RPMI7951 (cell line): Measurements from ENCODE around the gene HSPG2. TPM values are rescaled to one million over a fixed set of nuclear protein-coding genes. Genes with fewer than 3 reads are reported as not detected.

Experiments used
- DNase-seq: peaks from one replicate; pipeline ENCODE4 v3.0.0-alpha.2; 2012; ENCODE audit warnings: low read depth
- total RNA-seq: library from RNA; depleted of rRNA; stranded (reverse); fragments of >200 nt; shearing (Covaris generic); gene quantifications from 2 replicates; pipeline ENCODE4 v1.2.3, GENCODE V29; 2014

The HSPG2 gene
- total RNA-seq, 1 experiment from 2014 or later, result 9.7 TPM

GRCh38 chr1:21880619-21880970 is 56.5 kb downstream of the HSPG2 start:
- DNase-seq, result no peak

GRCh38 chr1:21879928-21880618 is 57.0 kb downstream of the HSPG2 start:
- no peak for DNase-seq

DNA sequence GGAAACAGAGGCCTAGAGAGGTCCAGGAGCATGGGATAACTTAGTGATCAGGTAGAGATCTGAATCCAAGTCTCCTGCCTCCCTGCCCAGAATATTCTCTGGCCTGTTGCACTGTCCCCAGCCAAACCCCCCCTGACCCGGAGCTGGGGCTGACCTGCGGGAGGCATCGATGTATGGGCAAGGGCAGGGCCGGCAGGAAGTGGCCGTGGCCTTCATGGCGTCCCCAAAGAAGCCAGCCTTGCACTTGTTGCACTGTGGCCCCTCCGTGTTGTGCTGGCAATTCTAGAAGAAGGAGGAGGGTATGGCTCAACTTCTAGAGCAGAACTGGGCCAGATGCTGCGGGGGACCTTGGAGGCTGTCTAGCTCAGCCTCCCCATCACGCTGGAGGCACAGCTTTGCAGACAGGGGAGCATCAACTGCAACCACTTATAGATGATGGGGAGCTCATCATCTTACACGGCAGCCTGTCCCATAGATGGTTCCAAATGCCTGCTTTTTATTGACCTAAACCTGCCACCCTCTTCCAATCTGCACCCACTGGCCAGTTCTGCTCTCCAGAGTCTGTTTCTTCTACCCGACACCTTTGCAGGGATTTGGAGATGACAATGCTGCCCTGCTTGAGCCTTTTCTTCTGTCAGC is 58.2 kb downstream of the HSPG2 start:
- no peak for DNase-seq

GRCh38 chr1:21878009-21878773 is 58.9 kb downstream of the HSPG2 start:
- DNase-seq, result no peak

- DNase-seq, result no peak
Measured at GRCh38 chr1:21876267-21876666, 60.8 kb downstream of the HSPG2 start.

- DNase-seq, result no peak
Measured at GRCh38 chr1:21875621-21876063, 61.5 kb downstream of the HSPG2 start.

GRCh38 chr1:21874778-21875547 is 62.1 kb downstream of the HSPG2 start:
- DNase-seq, result no peak

DNA sequence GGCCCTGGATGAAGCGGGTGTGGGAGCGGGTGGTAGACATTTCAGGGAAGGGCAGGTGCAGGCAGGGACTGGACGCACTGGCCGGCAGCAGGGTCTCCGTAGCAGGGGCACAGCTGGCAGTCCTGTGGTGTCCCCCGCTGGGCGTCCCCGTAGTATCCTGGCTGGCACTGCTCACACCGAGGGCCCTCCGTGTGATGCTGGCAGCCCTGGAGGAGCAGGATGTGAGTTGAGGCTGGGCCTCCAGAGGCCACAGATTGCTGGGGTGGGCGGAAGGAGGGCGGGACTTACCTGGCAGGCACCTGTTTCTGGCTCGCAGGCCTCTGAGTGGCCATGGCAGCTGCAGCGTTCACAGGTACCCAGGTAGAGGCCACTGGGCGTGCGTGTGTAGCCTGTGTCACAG is 62.8 kb downstream of the HSPG2 start:
- DNase-seq, result no peak

DNA sequence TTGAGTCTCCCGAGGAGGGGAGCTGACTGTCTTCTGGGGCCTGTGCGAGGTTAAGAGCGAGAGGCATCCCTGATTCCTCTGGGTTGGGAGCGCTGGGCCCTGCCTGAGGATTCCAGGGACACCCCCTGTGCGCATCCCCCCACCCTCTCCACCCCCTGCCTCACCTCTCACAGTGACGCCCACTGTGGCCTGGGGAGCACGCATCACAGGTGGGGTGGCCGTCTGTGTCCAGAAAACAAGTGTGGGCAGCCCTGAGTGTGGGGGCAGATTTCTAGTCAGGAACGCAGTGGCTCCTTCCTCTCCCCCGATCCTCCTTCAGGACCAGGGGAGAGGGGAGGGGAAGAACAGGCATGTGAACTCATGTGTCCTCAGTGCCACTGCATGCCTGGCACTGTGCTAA is 63.3 kb downstream of the HSPG2 start:
- no peak for DNase-seq

GRCh38 chr1:21873174-21873573 is 63.9 kb downstream of the HSPG2 start:
- DNase-seq, result no peak

DNA sequence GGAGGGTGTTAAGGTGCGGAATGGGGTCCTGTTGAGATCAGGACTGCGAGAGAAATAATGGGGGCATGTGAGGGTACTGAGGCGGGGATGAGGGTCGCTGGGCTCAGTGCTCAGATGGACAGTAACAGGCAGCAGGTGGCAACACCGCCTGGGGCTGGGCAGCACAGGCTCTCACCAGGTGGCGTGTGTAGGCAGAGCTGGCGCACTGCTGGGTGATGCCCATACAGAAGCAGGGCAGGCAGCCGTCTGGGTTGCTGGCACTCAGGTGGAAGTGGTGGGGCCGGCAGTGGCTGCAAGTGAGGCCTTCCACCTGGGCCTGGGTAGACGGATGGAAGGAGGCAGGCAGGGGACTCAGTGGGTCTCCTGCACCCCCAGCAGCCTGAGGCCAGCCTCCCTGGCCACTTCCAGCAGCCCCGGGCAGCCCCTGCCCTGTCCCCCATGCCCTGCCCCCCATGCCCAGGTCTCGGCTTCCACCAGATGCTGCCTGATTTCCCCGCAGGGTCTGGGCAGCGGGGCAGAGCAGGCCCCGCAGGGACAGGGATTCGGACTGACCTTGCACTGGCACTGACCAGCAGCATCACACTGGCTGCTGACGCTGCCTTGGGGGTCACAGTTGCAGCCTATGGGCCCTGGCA is 64.5 kb downstream of the HSPG2 start:
- no peak for DNase-seq

- no peak for DNase-seq
Measured at GRCh38 chr1:21871943-21872342, 65.2 kb downstream of the HSPG2 start.

DNA sequence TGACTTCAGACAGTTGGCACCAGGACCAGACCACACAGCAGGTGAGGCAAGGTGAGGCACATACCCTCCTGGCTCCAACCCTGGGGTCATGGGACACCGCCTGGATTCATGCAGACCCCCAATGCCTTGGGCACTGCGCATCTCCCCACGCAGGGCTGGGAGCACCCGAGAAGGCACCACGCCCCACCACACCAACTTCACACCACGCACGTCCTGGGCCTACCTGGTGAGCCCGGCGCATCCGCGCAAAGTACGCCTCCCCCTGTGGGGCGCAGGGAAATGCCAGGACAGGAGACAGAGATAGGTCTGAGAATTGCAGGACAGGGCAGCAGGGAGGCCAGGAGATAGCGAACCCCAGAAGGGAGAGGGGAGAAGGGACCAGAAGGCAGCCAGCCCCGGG is 66.5 kb downstream of the HSPG2 start:
- no peak for DNase-seq

GRCh38 chr1:21869620-21870121 is 67.4 kb downstream of the HSPG2 start:
- DNase-seq, result peak; percentile 88

- no peak for DNase-seq
Measured at GRCh38 chr1:21868941-21869454, 68.1 kb downstream of the HSPG2 start.

- DNase-seq, result no peak
Measured at GRCh38 chr1:21868482-21868881, 68.6 kb downstream of the HSPG2 start.

- DNase-seq, result no peak
Measured at GRCh38 chr1:21867451-21867996, 69.6 kb downstream of the HSPG2 start.

DNA sequence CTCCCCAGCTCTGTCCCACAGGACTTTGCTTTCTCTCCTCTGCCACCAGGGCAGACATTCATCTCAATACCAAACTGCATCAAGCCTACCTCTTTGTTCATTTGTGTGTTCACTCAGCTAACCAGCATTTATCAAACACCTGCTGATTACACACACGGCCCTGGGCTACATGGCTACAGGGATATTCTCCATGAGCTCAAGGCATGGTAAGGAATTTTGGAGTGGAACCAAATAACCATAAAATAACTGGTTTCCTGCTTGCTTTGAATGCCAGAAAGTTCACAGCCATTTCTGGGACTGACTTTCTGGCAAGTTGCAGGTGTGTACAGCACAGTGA is 70.4 kb downstream of the HSPG2 start:
- DNase-seq, result peak; percentile 29

DNA sequence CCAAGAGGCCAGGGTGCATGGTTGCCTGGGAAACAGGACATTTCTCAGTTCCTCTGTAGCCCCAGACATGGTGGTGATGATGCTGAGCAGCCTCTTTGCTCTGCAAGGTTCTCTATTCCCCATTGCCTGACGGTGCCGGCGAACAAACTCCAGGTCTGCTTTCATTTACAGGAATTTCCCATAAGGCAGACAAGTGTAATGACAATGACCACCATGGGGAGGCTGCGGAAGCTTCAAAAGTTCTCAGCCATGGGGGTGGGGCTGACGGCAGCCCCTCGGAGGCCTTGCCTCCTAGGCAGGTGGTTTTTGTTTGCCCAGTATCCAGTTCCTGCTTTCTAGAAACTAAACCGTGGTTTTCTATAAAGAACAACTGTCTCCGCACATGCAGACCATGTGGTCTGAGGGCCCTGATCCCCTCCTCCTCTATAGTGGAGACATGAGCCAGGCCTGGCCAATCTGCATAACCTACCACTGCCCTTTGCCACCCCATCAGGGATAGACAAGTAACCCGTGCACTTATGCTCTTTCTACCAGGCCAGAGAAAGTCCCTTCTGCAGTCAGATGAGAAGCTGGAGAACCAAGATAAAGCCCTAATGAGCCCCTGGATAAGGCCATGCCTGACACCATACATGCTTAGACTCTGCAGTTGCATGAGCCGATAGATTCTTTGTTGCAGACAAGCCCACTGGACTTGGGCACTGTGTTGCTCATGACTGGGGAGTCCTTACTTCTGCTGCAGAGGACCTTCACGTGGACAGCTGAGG is 71.0 kb downstream of the HSPG2 start:
- DNase-seq, result no peak

GRCh38 chr1:21865609-21865942 is 71.5 kb downstream of the HSPG2 start:
- DNase-seq, result no peak
